Endothelial cell of umbilical vein (primary cell): ENCODE data around the gene MAL. TPM values are rescaled to one million over a fixed set of nuclear protein-coding genes. Genes with fewer than 3 reads are reported as not detected.

ENCODE experiments used
- BruUV-seq: library from RNA; stranded (reverse); fragments of 400-500 nt; replicated peaks from 2 replicates; lab custom pipeline; 2021; lab: Mats Ljungman, UMichigan
- CTCF ChIA-PET: fragments of 300-600, 350-600 bp; sonication (Branson Sonifier 250); formaldehyde crosslinking; loops from one replicate; lab custom pipeline; 2021; ENCODE audit warnings: antibody characterized with exemption, inconsistent platforms; lab: Charles Lee
- POLR2A ChIA-PET: fragments of 300-600, 350-600 bp; sonication (Branson Sonifier 250); formaldehyde crosslinking; loops from one replicate; lab custom pipeline; 2021; ENCODE audit warnings: antibody characterized with exemption, inconsistent platforms; lab: Charles Lee
- DNase-seq: peaks from one replicate; pipeline ENCODE4 v3.0.0-alpha.2; 2011; ENCODE audit warnings: low read depth, low spot score
- FAIRE-seq: peaks from 2 replicates; lab custom pipeline; 2011; peaks lifted over from hg19 to GRCh38; lab: Jason Lieb, UNC
- H2AFZ ChIP-seq: 2 replicates; pipeline ENCODE4 v1.6.0; 2012; ENCODE audit warnings: low read depth, low read length, control low read depth, inconsistent platforms
- H3K27ac ChIP-seq: 2 replicates; pipeline ENCODE4 v1.5.1; 2011; ENCODE audit warnings: low read depth, mild to moderate bottlenecking, control low read depth, low read length, moderate library complexity; ENCODE audit not compliant: insufficient read depth
- H3K27me3 ChIP-seq, 2 experiments: 2 replicates each; pipeline versions ENCODE4 v1.6.0 to v1.6.1; 2011; ENCODE audit warnings: low read length in 2 of 2, mixed read lengths in 1 of 2; ENCODE audit not compliant: control insufficient read depth in 2 of 2, insufficient read depth in 2 of 2
- H3K36me3 ChIP-seq, 2 experiments: 2 replicates in 1 of 2; 3 replicates in 1 of 2; pipeline ENCODE4 v1.5.1; 2011; ENCODE audit warnings: low read length in 2 of 2, mild to moderate bottlenecking in 1 of 2, moderate library complexity in 1 of 2; ENCODE audit not compliant: control insufficient read depth in 2 of 2, insufficient read depth in 2 of 2; ENCODE audit errors: extremely low read depth in 1 of 2
- H3K4me1 ChIP-seq: 3 replicates; pipeline ENCODE4 v1.5.1; 2011; ENCODE audit warnings: mild to moderate bottlenecking, low read length; ENCODE audit not compliant: control insufficient read depth, insufficient read depth; ENCODE audit errors: extremely low read depth
- H3K4me2 ChIP-seq: 2 replicates; pipeline ENCODE4 v1.6.1; 2011; ENCODE audit warnings: low read length, control low read depth, mixed read lengths; ENCODE audit not compliant: insufficient read depth
- H3K4me3 ChIP-seq, 3 experiments: fragments of 200-600 bp in 1 of 3; sonication (generic), shearing (Covaris generic) in 1 of 3; replicated peaks in 1 of 3; 2 replicates each; pipeline ENCODE4 v1.5.1; 2011 to 2016; ENCODE audit warnings: control low read depth in 3 of 3, low read length in 3 of 3, mild to moderate bottlenecking in 2 of 3, inconsistent platforms in 1 of 3, low read depth in 1 of 3, moderate library complexity in 1 of 3; ENCODE audit not compliant: insufficient read depth in 1 of 3
- H3K79me2 ChIP-seq: 2 replicates; pipeline ENCODE4 v1.6.0; 2012; ENCODE audit warnings: low read length, inconsistent platforms; ENCODE audit not compliant: control insufficient read depth, insufficient read depth
- H3K9ac ChIP-seq: replicated peaks from 2 replicates; pipeline ENCODE3; 2011; ENCODE audit warnings: low read length, control low read depth; ENCODE audit not compliant: insufficient read depth; ENCODE audit errors: extremely low read depth
- H3K9me1 ChIP-seq: replicated peaks from 3 replicates; pipeline ENCODE4 v1.6.0; 2011; ENCODE audit warnings: mild to moderate bottlenecking, low read length; ENCODE audit not compliant: control insufficient read depth, insufficient read depth; ENCODE audit errors: extremely low read depth
- H3K9me3 ChIP-seq: replicated peaks from 2 replicates; pipeline ENCODE4 v1.5.1; 2012; ENCODE audit warnings: low read length, inconsistent platforms; ENCODE audit not compliant: control insufficient read depth, insufficient read depth
- H4K20me1 ChIP-seq: replicated peaks from 2 replicates; pipeline ENCODE3; 2011; ENCODE audit warnings: mild to moderate bottlenecking, low read length; ENCODE audit not compliant: control insufficient read depth, insufficient read depth; ENCODE audit errors: extremely low read depth
- CTCF ChIP-seq, 2 donors: IDR thresholded peaks; 1 replicate in 1 of 2; 2 replicates in 1 of 2; pipeline ENCODE4 v1.5.1; 2011; ENCODE audit warnings: low read length in 2 of 2, mild to moderate bottlenecking in 2 of 2, moderate library complexity in 2 of 2, control low read depth in 1 of 2, inconsistent platforms in 1 of 2, low read depth in 1 of 2; ENCODE audit not compliant: insufficient read depth in 1 of 2; ENCODE audit errors: extremely low read depth in 1 of 2
- EZH2 ChIP-seq: IDR thresholded peaks from 2 replicates; pipeline ENCODE4 v1.6.1; 2012; ENCODE audit warnings: borderline replicate concordance, low read depth, mild to moderate bottlenecking, moderate library complexity, low read length, inconsistent platforms; ENCODE audit not compliant: severe bottlenecking
- FOS ChIP-seq: IDR thresholded peaks from 2 replicates; pipeline ENCODE4 v1.6.1; 2011; ENCODE audit warnings: mild to moderate bottlenecking, low read length, moderate library complexity, borderline replicate concordance; ENCODE audit not compliant: insufficient read depth
- GATA2 ChIP-seq: IDR thresholded peaks from 2 replicates; pipeline ENCODE4 v1.7.0; 2011; ENCODE audit warnings: low read depth, mild to moderate bottlenecking, moderate library complexity, mixed read lengths, low read length; ENCODE audit not compliant: insufficient read length, insufficient read depth
- JUN ChIP-seq: IDR thresholded peaks from 2 replicates; pipeline ENCODE4 v1.6.1; 2011; ENCODE audit warnings: borderline replicate concordance, low read depth; ENCODE audit not compliant: insufficient read length, insufficient read depth
- MAX ChIP-seq: IDR thresholded peaks from 2 replicates; pipeline ENCODE4 v1.6.1; 2011; ENCODE audit not compliant: insufficient read depth, insufficient read length
- MYC ChIP-seq: IDR thresholded peaks from one replicate; pipeline ENCODE4 v1.6.1; 2011; ENCODE audit warnings: mild to moderate bottlenecking, low read depth, low read length
- POLR2A ChIP-seq: IDR thresholded peaks from 2 replicates; pipeline ENCODE4 v1.6.1; 2012; ENCODE audit warnings: low read depth, mild to moderate bottlenecking, control low read depth, low read length
- POLR2AphosphoS5 ChIP-seq: IDR thresholded peaks from 2 replicates; pipeline ENCODE4 v1.6.1; 2012; ENCODE audit warnings: low read depth, mild to moderate bottlenecking, control low read depth, low read length, moderate library complexity; ENCODE audit not compliant: insufficient read depth
- dilution Hi-C: fragments of 300-500 bp; cut with MboI; formaldehyde crosslinking; loops from one replicate; pipeline ENCODE4 v1.15.0; 2019; ENCODE audit warnings: low sequenced_read_pairs; ENCODE audit not compliant: extremely low pct_ligation_motif_present
- intact Hi-C: fragments of 100-400 bp; cut with micrococcal nuclease; formaldehyde crosslinking; loops from one replicate; pipeline ENCODE4 v1.10.0; 2022
- polyA plus RNA-seq, 4 experiments: library from polyadenylated mRNA; depleted of rRNA in 3 of 4; stranded (reverse) in 3 of 4; unstranded in 1 of 4; fragments of >200 nt; gene quantifications; 2 replicates each; pipeline versions ENCODE4 v1.2.1 to v1.2.3, GENCODE V29; 2011 to 2012; ENCODE audit warnings: missing spikeins in 1 of 4
- total RNA-seq: library from RNA; stranded (reverse); gene quantifications from 2 replicates; pipeline ENCODE4 v1.2.3, GENCODE V29; 2021

The MAL gene
- total and polyA plus RNA-seq, 2 donors (not counting 3 experiments of a cell fraction or from before 2014, with no cell fraction given), result not detected

- POLR2A ChIA-PET, result no interaction called here
Observed at GRCh38 chr2:95042472-95043271, 17.2 kb downstream of the MAL start.

More at GRCh38 chr2:95042472-95043271, 17.2 kb downstream of the MAL start:
- Histone ChIP-seq H3K4me2 (no peak overlapping the region), H3K27ac (no peak overlapping the region), H3K79me2 (no peaks in the 10 kb centered on the region), H3K4me1 (no peaks in the 10 kb centered on the region), H3K9me1 (no peaks in the 10 kb centered on the region), H3K36me3 (no peaks in the 10 kb centered on the region), H3K9ac (no peak overlapping the region), H3K9me3 (no peaks in the 10 kb centered on the region), H2AFZ (no peak overlapping the region), H4K20me1 (no peaks in the 10 kb centered on the region), H3K27me3 (no peaks in the 10 kb centered on the region), H3K4me3 (no peak overlapping the region)
- TF ChIP-seq POLR2A, result no peak
- no peak for TF ChIP-seq CTCF (IDR thresholded peaks at IDR 0.05; ENCODE audit: extremely low read depth in 1 of 2, insufficient read depth in 1 of 2, low read depth in 1 of 2, low read length in 2 of 2)
- TF ChIP-seq JUN, result no peak
- no peak for TF ChIP-seq MYC
- no peak for TF ChIP-seq MAX
- TF ChIP-seq GATA2, result no peak
- no peak for TF ChIP-seq POLR2AphosphoS5
- TF ChIP-seq EZH2, result no peak
- TF ChIP-seq FOS, result no peak
- intact Hi-C loops (no loop called here), dilution Hi-C loops (no loop called here)
- FAIRE-seq (no peak), DNase-seq (no peak)
- BruUV-seq, result no TSS peak
- CTCF ChIA-PET, result no interaction called here
